ENCODE results near the gene OSBPL7. TPM values are rescaled to one million over a fixed set of nuclear protein-coding genes. Genes with fewer than 3 reads are reported as not detected.

The OSBPL7 gene
- total and polyA plus RNA-seq, 4 donors: 0.51 to 2.4 (median 1.4) TPM

DNA sequence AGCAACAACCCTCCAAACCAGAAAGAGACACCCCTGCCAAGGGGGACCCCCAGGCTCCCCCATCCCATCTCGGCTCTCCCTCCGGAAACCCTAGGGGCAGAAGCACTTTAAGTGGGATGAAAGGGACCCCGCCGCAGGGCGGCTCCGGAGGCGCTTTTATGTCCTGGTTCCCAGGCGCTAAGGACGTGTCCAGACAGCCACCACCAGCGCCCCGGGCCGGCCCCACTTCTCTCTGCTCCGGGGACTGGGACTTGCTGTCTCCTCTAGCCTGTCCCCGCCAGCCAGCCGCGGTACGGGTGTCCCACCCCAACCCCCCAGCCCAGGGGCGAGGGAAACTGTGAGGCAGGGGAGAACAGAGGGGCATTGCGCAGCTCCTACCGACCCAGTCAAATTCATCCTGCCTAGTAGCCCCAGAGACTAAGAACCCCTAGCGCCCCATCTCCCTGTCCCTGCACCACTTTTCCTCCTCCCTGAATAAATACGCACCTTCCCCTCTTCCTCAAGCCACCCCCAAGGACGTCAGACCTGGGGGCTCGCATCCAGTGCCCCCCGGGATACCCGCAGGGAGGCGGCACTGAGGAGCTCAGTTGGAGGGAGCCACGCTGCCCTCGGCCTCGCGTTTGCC is 25.2 kb upstream of the OSBPL7 start (continued):
- TF ChIP-seq CTCF (IDR thresholded peaks at IDR 0.05; ENCODE audit: low read depth, low read length, missing input control): no peak

- WGBS: 86% methylated on average over 3 of the region's 3 CpGs
- DNase-seq (ENCODE audit: low spot score): no peak
- no peak overlapping the region for H3K9ac ChIP-seq (ENCODE audit: low read depth in 1 of 2, low read length in 2 of 2)
- H3K4me3 ChIP-seq (ENCODE audit: low read depth in 1 of 3, low read length in 3 of 3): no peak overlapping the region
- H3K4me1 ChIP-seq (ENCODE audit: control insufficient read depth in 4 of 4, insufficient read depth in 4 of 4, low read length in 3 of 4): peaks cover 5 to 24% (median 17%) of the 10 kb centered on the region in 4 donors
- no peak overlapping the region for H3K27ac ChIP-seq (ENCODE audit: low read depth in 1 of 2, low read length in 2 of 2)
- H3K9me3 ChIP-seq (ENCODE audit: control insufficient read depth in 4 of 4, low read length in 3 of 4): no peaks in the 10 kb centered on the region
- H3K27me3 ChIP-seq (ENCODE audit: control insufficient read depth in 4 of 4, insufficient read depth in 4 of 4, low read length in 3 of 4): peaks cover 0 to 13% (median 4%) of the 10 kb centered on the region in 4 donors
- no peaks in the 10 kb centered on the region for H3K36me3 ChIP-seq (ENCODE audit: control insufficient read depth in 4 of 4, insufficient read depth in 3 of 4, low read depth in 1 of 4, low read length in 3 of 4)
- no peak for TF ChIP-seq HNF4A (conservative IDR thresholded peaks at IDR 0.05)
Measured at GRCh38 chr17:47845716-47846075, 24.1 kb upstream of the OSBPL7 start.

DNA sequence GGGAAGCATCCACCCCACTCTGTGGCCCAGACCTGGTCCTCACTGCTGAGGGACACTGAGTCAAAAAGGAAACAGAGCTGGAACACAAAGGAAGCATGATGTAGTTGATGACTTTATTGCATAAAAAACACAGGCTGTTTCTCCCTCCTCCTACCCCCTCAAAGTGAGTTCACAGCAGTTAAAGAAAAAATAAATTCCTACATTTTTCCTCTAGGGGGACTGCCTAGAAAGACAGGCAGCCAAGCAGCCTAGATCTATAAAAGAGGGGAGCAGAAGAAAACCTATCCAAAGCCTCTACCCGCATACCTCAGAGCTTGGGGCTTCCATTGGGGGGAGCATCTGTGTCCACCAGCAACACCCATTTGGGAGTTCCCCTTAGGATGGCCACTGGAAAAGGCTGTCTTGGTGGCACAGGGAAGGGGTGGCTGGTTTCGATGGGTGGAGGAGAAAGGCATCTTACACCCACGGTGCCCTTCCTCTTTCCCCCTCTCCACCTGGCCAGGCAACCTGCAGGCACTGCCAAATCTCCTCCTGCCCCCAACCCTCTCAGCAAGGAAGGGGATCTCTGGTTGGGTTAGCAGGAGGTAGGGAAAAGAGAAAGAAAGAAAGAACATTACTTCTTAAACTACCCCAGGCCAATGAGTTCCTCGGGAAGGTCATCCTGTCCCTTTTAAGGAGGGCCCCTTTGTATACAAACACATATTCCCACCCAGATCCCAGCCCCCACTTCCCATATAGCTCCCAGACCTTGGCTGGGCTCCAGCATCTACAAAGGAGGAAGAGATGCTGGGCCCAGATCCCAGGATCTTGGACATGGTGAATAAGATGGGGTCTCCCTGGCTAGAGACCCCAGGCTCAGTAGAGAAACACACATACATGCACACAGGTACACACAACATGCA is 23.5 kb upstream of the OSBPL7 start:
- no peak overlapping the region for H3K27ac ChIP-seq (ENCODE audit: low read depth in 1 of 2, low read length in 2 of 2)

More for the DNA sequence above, 23.5 kb upstream of the OSBPL7 start:
- no peak overlapping the region for H3K4me3 ChIP-seq (ENCODE audit: low read depth in 1 of 3, low read length in 3 of 3)
- peak in 1 of 2 donors; percentile 11 for TF ChIP-seq RAD21 (IDR thresholded peaks at IDR 0.05)
- TF ChIP-seq, protein P1, sequence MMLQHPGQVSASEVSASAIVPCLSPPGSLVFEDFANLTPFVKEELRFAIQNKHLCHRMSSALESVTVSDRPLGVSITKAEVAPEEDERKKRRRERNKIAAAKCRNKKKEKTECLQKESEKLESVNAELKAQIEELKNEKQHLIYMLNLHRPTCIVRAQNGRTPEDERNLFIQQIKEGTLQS (IDR thresholded peaks at IDR 0.05): no peak
- TF ChIP-seq CTCF (IDR thresholded peaks at IDR 0.05; ENCODE audit: low read depth, low read length, missing input control): peak; percentile 21
- peaks cover 11 to 29% (median 20%) of the 10 kb centered on the region in 4 donors for H3K4me1 ChIP-seq (ENCODE audit: control insufficient read depth in 4 of 4, insufficient read depth in 4 of 4, low read length in 3 of 4)
- H3K9ac ChIP-seq (ENCODE audit: low read depth in 1 of 2, low read length in 2 of 2): no peak overlapping the region
- no peaks in the 10 kb centered on the region for H3K36me3 ChIP-seq (ENCODE audit: control insufficient read depth in 4 of 4, insufficient read depth in 3 of 4, low read depth in 1 of 4, low read length in 3 of 4)
- 77% methylated on average over 4 of the region's 4 CpGs for WGBS
- peaks cover 0 to 8% (median 4%) of the 10 kb centered on the region in 4 donors for H3K27me3 ChIP-seq (ENCODE audit: control insufficient read depth in 4 of 4, insufficient read depth in 4 of 4, low read length in 3 of 4)
- no peaks in the 10 kb centered on the region for H3K9me3 ChIP-seq (ENCODE audit: control insufficient read depth in 4 of 4, low read length in 3 of 4)
- no peak for DNase-seq (ENCODE audit: low spot score)

Data from liver (tissue), 9 donors.